Naive thymus-derived CD8-positive, alpha-beta T cell (primary cell): ENCODE measurements around the gene ADAM30. TPM values are rescaled to one million over a fixed set of nuclear protein-coding genes. Genes with fewer than 3 reads are reported as not detected.

Experiments used
- ATAC-seq, 2 donors: fragments of 150-1000 bp; cut with Tn5 transposase in 1 of 2; sonication (Bioruptor Pico), chemical (Tn5 transposase) in 1 of 2; 1 replicate in 1 of 2; 2 replicates in 1 of 2; pipeline ENCODE4 v1.10.0; 2021; ENCODE audit warnings: mild to moderate bottlenecking in 2 of 2, moderate library complexity in 2 of 2
- POLR2A ChIA-PET: fragments of 350-600 bp; sonication (Branson Sonifier 250); formaldehyde crosslinking; loops from one replicate; lab custom pipeline; 2021; ENCODE audit warnings: antibody characterized with exemption; lab: Charles Lee
- DNase-seq, 10 donors: peaks; one replicate each; pipeline versions ENCODE4 v3.0.0 to v3.0.0-alpha.2; 2020 to 2022
- H3K27ac Mint-ChIP-seq, 10 donors: one replicate each; pipeline ENCODE4 v1.8.0; 2020 to 2022; ENCODE audit warnings: mild to moderate bottlenecking in 10 of 10, mixed read lengths in 10 of 10, moderate library complexity in 4 of 10, inconsistent platforms in 1 of 10
- H3K27me3 Mint-ChIP-seq, 5 donors: one replicate each; pipeline ENCODE4 v1.8.0; 2021 to 2022; ENCODE audit warnings: mixed read lengths in 5 of 5
- H3K36me3 Mint-ChIP-seq, 3 donors: one replicate each; pipeline ENCODE4 v1.8.0; 2020 to 2022; ENCODE audit warnings: mixed read lengths in 3 of 3, mild to moderate bottlenecking in 2 of 3, inconsistent platforms in 1 of 3
- H3K4me1 Mint-ChIP-seq, 4 donors: one replicate each; pipeline ENCODE4 v1.8.0; 2021 to 2022; ENCODE audit warnings: mixed read lengths in 4 of 4
- H3K4me3 Mint-ChIP-seq, 10 donors: one replicate each; pipeline ENCODE4 v1.8.0; 2020 to 2022; ENCODE audit warnings: mild to moderate bottlenecking in 10 of 10, mixed read lengths in 10 of 10, moderate library complexity in 6 of 10, inconsistent platforms in 1 of 10
- H3K9me3 Mint-ChIP-seq, 9 donors: one replicate each; pipeline ENCODE4 v1.8.0; 2020 to 2022; ENCODE audit warnings: mixed read lengths in 9 of 9, mild to moderate bottlenecking in 3 of 9, inconsistent platforms in 1 of 9, moderate library complexity in 1 of 9
- polyA plus RNA-seq, 3 donors: library from polyadenylated mRNA; unstranded; fragments of 300-500 nt; fragmentation: Illumina TruSeq; gene quantifications; one replicate each; pipeline ENCODE4 v1.2.3, GENCODE V29; 2021
- total RNA-seq, 8 experiments: library from RNA in 2 of 8; stranded (reverse) in 2 of 8; gene quantifications; one replicate each; pipeline ENCODE4 v1.2.3 and lab custom pipeline; 2021 to 2026

Gene ADAM30
- not detected for total RNA-seq
- not detected for polyA plus RNA-seq
- total RNA-seq (lab: John Stamatoyannopoulos, UW), result 0 reads per million in 6 experiments

DNA sequence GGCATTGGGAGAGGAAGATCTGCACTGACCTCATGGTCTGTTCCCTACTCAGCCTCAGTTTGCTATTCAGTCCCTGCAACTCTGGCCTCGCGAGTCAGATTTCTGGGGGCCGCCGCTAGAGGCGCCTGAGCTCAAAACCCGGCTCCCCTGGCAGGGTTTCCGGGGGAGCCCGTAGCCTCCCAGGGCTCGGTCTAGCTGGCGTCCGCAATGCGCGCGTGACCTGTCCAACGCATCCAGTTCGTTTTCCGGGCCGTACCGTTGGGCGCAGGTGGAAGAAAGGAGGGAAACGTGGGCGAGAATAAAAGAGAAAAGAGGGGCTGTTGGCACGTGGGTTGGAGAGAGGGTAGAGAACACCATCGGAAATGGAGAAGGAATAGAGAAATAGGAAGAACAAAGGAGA, at the start of gene ADAM30:
TSS of gene ADAM30 (minus strand) at position 213 of the 400 bp plus-strand sequence. CDS start at position 34, 179 bp downstream.
- no peak for ATAC-seq
- Mint-ChIP-seq H3K27ac (peak within 1 kb of the TSS in 1 of 10 donors; percentile 72), H3K4me1 (peaks cover 0 to 9% (median 2%) of the 10 kb centered on the region in 4 donors), H3K4me3 (no peak within 1 kb of the TSS), H3K36me3 (no peaks in the 10 kb centered on the region), H3K27me3 (peaks cover 0 to 14% (median 4%) of the 10 kb centered on the region in 5 donors), H3K9me3 (peaks cover 0 to under 1% (median 0%) of the 10 kb centered on the region in 9 donors)
- POLR2A ChIA-PET, result no interaction called here
- DNase-seq, result no peak

DNA sequence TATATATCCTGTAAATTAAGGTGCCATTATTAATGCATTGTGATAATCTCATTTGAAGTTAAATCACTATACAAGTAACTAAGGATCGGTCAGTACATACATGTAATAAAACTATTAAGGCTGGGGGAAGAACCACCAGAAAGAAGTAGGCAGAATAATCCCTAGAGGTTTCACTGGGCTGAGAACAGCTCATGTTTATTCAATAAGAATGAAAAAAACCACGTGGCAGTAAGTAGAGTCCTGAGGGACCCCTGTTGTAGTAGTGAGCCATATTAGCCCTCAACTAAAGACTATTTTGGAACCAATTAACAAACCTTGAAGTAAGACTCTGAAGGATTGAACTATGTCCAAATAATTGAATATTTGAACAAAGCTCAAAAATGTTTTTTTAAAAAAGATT, 46.9 kb upstream of the ADAM30 start:
- no peak overlapping the region for H3K27ac Mint-ChIP-seq
- H3K4me1 Mint-ChIP-seq, result peaks cover 8 to 19% (median 16%) of the 10 kb centered on the region in 4 donors
- POLR2A ChIA-PET, result no interaction called here
- no peaks in the 10 kb centered on the region for H3K9me3 Mint-ChIP-seq
- H3K27me3 Mint-ChIP-seq, result no peaks in the 10 kb centered on the region
- no peak for ATAC-seq
- no peak for DNase-seq
- peaks cover 0 to 62% (median 31%) of the 10 kb centered on the region in 3 donors for H3K36me3 Mint-ChIP-seq
- no peak overlapping the region for H3K4me3 Mint-ChIP-seq

DNA sequence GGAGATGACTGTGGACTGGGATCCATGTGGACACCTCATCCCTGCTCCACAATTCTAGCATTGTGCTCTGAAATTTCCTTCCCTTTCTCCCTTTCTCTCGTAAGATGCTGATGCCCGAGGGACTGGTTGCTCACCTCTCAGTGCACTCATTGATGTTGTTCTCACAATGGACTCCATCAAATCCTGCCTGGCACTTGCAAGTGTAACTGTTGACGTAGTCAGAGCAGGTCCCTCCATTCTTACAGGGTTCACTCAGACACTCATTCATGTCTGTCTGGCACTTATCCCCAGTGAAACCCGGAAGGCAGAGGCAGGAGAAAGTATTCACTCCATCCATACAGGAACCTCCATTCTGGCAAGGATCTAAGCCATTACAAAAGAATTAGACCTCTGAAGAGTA, 45.1 kb upstream of the ADAM30 start:
- H3K27me3 Mint-ChIP-seq, result no peaks in the 10 kb centered on the region
- no peaks in the 10 kb centered on the region for H3K9me3 Mint-ChIP-seq
- peak overlapping the region in 2 of 10 donors; percentile 34 to 38 for H3K27ac Mint-ChIP-seq
- DNase-seq (no peak), ATAC-seq (no peak)
- no peak overlapping the region for H3K4me3 Mint-ChIP-seq
- peaks cover 10 to 67% (median 43%) of the 10 kb centered on the region in 3 donors for H3K36me3 Mint-ChIP-seq
- POLR2A ChIA-PET, result no interaction called here
- H3K4me1 Mint-ChIP-seq, result peaks cover 10 to 19% (median 17%) of the 10 kb centered on the region in 4 donors

DNA sequence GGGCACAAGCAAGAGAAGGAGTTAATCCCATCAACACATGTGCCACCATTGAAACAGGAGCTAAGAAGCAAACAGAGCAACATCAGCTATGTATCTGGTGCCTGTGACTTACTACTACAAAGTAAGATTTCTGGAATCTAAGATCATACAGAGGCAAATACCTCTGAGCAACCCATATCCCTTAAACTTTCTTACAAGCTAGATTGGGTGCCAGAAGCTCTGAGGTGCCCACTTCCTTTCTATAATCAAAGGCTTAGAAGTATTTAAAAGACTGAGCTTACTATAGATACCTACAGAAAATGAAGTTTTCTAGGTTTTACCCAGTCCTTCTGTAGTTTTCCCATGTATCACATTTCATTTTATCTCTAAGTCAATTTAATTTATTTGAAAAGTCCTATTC, 44.4 kb upstream of the ADAM30 start:
- no peaks in the 10 kb centered on the region for H3K27me3 Mint-ChIP-seq
- peak; percentile 42 to 87 for ATAC-seq
- H3K4me3 Mint-ChIP-seq, result no peak overlapping the region
- POLR2A ChIA-PET, result no interaction called here
- no peaks in the 10 kb centered on the region for H3K9me3 Mint-ChIP-seq
- peaks cover 14 to 74% (median 48%) of the 10 kb centered on the region in 3 donors for H3K36me3 Mint-ChIP-seq
- H3K4me1 Mint-ChIP-seq, result peaks cover 13 to 19% (median 17%) of the 10 kb centered on the region in 4 donors
- H3K27ac Mint-ChIP-seq, result peak overlapping the region in 5 of 10 donors; percentile 48 to 85 (median 61)
- DNase-seq, result peak in 2 of 10 donors; percentile 42

DNA sequence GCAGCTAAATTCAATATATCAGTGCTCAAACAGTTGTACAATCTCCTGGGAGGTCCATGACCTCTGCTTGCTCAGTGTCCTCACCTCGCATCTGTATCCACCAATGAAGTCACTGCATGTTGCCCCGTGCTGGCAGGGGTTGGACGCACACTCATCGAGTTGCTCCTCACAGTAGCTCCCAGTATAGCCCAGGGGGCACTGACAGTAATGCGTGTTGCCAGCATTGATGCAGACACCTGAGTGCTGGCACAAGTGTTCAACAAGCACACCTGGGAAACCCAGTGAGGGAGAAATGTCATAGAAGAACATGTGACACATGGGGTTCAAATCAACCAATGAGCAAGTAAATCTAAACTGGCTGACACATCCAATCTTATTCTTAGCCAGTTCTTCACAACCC, 40.9 kb upstream of the ADAM30 start:
- no peak for ATAC-seq
- POLR2A ChIA-PET, result no interaction called here
- no peak for DNase-seq
- H3K4me3 Mint-ChIP-seq, result no peak overlapping the region
- no peaks in the 10 kb centered on the region for H3K27me3 Mint-ChIP-seq
- H3K4me1 Mint-ChIP-seq, result peaks cover 11 to 19% (median 17%) of the 10 kb centered on the region in 4 donors
- peaks cover 0 to 24% (median 9%) of the 10 kb centered on the region in 9 donors for H3K9me3 Mint-ChIP-seq
- no peak overlapping the region for H3K27ac Mint-ChIP-seq
- H3K36me3 Mint-ChIP-seq, result peaks cover 40 to 90% (median 71%) of the 10 kb centered on the region in 3 donors

DNA sequence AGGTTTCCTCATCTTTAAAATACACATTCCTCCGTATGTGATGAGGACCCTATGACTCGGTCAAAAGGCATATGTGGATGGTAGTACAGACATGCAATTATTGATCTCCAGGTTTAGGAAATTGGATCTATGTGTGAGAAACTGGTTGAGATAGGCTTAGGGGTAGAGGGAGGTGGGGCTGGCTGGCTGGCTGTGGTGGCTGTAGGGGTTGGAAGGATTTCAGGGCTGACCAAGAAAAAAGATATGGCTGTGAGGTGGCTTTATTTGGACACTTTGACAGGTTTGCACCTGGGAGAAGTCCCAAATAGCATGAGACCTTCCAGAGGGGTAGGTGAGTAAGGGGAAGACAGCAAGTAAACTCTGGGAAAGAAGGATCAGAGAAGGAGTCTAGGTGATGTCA, 39.6 kb upstream of the ADAM30 start:
- Mint-ChIP-seq H3K27me3 (no peaks in the 10 kb centered on the region), H3K36me3 (peaks cover 40 to 87% (median 70%) of the 10 kb centered on the region in 3 donors), H3K9me3 (peaks cover 0 to 24% (median 9%) of the 10 kb centered on the region in 9 donors), H3K4me1 (peaks cover 7 to 10% (median 8%) of the 10 kb centered on the region in 4 donors), H3K27ac (peak overlapping the region in 1 of 10 donors; percentile 0), H3K4me3 (no peak overlapping the region)
- no peak for ATAC-seq
- POLR2A ChIA-PET, result no interaction called here
- DNase-seq, result no peak

DNA sequence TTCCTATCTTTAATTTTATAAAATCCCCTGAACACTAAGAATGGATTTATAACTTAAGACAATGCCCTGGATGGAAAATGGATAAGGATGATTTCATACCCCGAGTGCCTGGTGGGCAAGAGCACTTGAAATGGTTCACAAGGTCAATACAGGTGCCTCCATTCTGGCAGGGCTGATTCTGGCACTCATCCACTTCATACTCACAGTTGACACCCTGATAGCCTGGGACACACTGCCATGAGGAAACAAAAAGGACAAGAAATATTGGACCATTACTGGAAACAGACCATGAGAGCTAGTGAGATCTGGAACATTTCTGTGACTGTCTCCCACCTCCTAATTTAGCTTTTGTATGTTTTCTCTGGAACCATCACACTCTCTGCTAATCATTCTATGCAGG, 39.1 kb upstream of the ADAM30 start:
- ATAC-seq (no peak), DNase-seq (no peak)
- peaks cover 2 to 6% (median 4%) of the 10 kb centered on the region in 4 donors for H3K4me1 Mint-ChIP-seq
- H3K27me3 Mint-ChIP-seq, result no peaks in the 10 kb centered on the region
- H3K9me3 Mint-ChIP-seq, result peaks cover 0 to 24% (median 9%) of the 10 kb centered on the region in 9 donors
- POLR2A ChIA-PET, result no interaction called here
- H3K4me3 Mint-ChIP-seq, result no peak overlapping the region
- H3K27ac Mint-ChIP-seq, result no peak overlapping the region
- peaks cover 40 to 85% (median 67%) of the 10 kb centered on the region in 3 donors for H3K36me3 Mint-ChIP-seq

DNA sequence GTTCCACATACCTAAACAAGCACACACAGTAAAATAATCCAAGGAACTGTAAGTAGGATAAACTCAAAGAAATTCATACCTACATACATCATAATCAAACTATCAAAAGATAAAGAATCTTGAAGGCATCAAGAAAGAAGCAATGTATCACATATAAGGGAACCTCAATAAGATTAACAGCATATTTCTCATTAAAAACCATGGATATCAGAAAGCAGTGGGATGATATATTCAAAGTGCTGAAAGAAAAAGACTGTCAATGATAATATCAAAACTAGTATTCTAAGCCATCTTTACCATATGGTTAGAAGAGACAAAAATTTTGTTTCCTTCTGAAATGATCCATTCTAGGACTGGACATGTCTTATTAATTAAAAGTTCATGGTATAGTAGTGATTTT, 37.1 kb upstream of the ADAM30 start:
- peaks cover 0 to 24% (median 9%) of the 10 kb centered on the region in 9 donors for H3K9me3 Mint-ChIP-seq
- no peak overlapping the region for H3K27ac Mint-ChIP-seq
- H3K36me3 Mint-ChIP-seq, result peaks cover 40 to 87% (median 57%) of the 10 kb centered on the region in 3 donors
- no peak for DNase-seq
- ATAC-seq, result no peak
- H3K4me3 Mint-ChIP-seq, result no peak overlapping the region
- POLR2A ChIA-PET, result no interaction called here
- peaks cover 0 to 5% (median 2%) of the 10 kb centered on the region in 4 donors for H3K4me1 Mint-ChIP-seq
- no peaks in the 10 kb centered on the region for H3K27me3 Mint-ChIP-seq

DNA sequence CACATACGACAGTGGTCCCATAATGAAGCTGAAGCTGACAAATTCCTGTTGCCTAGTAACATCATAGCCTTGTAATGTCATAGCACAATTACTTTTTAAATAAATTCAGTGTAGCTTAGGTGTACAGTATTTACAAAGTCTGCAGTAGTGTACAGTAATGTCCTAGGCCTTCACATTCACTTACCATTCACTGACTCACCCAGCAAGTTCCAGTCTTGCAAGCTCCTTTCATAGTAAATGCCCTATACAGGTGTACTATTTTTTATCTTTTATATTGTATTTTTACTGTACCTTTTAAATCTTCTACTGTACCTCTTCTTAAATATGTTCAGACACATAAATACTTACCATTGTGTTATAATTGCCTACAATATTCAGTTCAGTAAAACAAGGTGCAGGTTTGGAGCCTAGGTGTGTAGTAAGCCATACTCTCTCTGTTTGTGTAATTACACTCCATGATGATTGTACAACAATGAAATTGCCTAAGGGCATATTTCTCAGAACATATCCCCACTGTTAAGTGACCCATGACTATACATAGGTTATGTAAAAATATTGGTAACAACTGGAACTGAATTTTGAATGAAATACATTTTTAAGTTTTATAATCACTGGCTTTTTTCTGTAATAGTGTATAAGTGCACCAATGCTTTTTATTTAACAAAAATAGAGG, 33.5 kb upstream of the ADAM30 start:
- Mint-ChIP-seq H3K27ac (no peak overlapping the region), H3K36me3 (peaks cover 20 to 87% (median 40%) of the 10 kb centered on the region in 3 donors), H3K9me3 (peaks cover 0 to 21% (median 7%) of the 10 kb centered on the region in 9 donors), H3K4me3 (no peak overlapping the region), H3K4me1 (peaks cover 0 to 2% (median 0%) of the 10 kb centered on the region in 4 donors), H3K27me3 (no peaks in the 10 kb centered on the region)
- DNase-seq (no peak), ATAC-seq (no peak)
- POLR2A ChIA-PET, result no interaction called here

DNA sequence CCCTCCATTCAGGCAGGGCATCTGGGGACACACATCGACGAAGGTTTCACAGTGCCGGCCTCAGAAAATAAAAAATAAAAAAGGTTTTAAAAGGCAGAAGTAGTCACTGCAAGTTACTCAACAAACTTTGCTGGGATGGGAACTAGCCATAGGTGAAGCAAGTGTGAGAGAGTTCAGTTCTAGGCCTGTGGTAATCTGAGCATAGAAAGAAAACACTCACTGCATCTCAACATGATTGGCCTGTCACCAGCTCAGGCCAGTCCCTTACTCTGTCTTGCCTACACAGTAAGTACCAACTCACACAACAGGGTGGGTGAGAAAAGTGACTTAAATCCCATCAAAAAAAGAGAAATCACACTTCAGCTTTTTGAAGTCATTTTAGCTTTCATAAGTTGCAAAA, 30.2 kb upstream of the ADAM30 start:
- H3K36me3 Mint-ChIP-seq, result peaks cover 19 to 89% (median 29%) of the 10 kb centered on the region in 3 donors

DNA sequence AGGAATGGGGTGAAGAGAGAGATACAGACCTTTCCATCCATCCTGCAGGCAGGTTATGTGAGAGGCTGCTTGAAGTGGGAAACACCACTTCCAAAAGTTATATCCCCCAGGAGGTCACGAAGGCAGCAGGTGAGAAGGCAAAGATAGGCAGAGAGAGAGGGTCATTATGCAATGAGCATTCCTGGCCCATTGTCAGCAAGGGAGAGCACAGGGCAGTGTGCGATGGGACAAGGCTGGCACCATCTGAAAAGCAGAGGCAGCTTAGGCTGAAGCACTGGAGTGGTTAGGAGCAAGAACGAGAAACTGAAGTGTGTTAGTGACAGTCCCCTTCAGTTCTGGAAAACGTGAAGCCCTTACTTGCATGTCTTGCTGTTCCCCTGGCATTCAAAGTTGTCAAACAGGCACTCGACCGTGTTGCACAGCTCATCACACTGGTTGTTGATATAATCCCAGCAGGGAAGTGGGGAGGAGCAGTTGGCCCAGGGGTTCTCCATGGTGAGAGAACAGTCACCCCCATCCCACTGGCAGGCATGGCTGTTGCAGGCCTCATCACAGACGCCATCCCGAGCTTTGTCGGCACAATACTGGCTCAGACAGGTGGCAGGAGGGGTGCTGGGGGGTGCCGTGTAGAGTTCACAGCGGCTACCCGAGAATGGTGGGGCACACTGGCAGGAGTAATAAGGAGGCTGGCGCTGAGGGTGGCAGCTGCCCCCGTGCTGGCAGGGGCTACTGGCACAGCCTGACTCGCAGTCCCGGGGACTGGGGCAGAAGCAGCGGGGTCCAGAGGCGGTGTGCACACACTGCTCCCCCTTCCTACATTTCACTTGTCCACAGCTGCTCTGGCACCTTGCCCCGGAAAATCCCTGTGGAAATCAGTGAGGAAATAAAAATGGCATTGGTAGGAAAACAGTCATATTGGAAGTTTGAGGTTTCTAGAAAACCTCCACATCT, 28.9 kb upstream of the ADAM30 start:
- POLR2A ChIA-PET, result no interaction called here
- Mint-ChIP-seq H3K4me1 (peaks cover 0 to 3% (median 0%) of the 10 kb centered on the region in 4 donors), H3K27me3 (no peaks in the 10 kb centered on the region), H3K27ac (no peak overlapping the region), H3K9me3 (no peaks in the 10 kb centered on the region), H3K4me3 (no peak overlapping the region), H3K36me3 (peaks cover 23 to 91% (median 34%) of the 10 kb centered on the region in 3 donors)
- DNase-seq (no peak), ATAC-seq (no peak)

More for the DNA sequence above, 30.2 kb upstream of the ADAM30 start:
- DNase-seq (no peak), ATAC-seq (no peak)
- Mint-ChIP-seq H3K9me3 (no peaks in the 10 kb centered on the region), H3K27me3 (no peaks in the 10 kb centered on the region), H3K4me3 (no peak overlapping the region), H3K27ac (peak overlapping the region in 1 of 10 donors; percentile 65), H3K4me1 (peaks cover 0 to 3% (median 0%) of the 10 kb centered on the region in 4 donors)
- POLR2A ChIA-PET, result no interaction called here

DNA sequence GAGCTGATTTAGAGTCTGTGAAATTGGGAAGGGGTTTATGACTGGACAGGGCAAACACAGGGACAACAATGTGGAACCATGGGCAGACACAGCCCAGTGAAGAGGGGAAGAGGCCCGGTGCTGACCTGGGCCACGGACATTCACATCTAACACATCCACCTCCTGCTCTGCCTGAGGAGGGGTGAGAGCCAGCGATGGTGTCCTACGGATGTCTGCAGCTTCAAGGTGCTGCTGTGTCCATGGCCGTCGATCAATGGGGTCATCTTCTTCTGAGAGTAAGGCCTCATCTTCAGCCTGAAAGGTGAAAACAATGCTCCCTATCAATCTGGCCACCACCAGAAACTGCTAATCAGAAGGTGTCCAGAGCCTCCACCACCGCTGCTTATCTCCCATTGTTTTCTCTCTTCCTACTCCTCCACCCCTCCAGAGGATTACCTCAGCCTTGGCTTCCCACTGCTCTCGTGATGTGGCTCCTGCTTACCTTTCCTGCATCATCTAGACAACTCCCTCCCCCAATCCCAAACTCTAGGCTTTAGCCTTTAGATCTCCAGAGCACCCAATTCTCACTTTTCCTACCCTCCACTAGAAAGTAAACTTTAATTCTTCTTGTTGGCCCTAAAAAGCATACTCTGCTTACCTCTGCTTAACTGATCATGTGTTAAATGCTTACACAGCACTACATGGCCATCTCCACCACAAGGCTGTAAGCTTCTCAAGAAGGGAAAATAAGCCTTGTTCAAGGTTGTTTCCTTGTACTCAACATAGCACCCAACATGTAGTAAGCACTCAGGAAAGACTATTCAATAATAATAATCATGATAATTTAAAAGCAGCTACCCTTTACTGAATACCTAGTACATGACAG, 24.0 kb upstream of the ADAM30 start:
- H3K36me3 Mint-ChIP-seq, result peaks cover 25 to 95% (median 46%) of the 10 kb centered on the region in 3 donors
- H3K27ac Mint-ChIP-seq, result peak overlapping the region in 4 of 10 donors; percentile 4 to 73 (median 14)
- H3K4me1 Mint-ChIP-seq, result peaks cover 0 to 3% (median 0%) of the 10 kb centered on the region in 4 donors
- H3K9me3 Mint-ChIP-seq, result no peaks in the 10 kb centered on the region
- no peak overlapping the region for H3K4me3 Mint-ChIP-seq
- ATAC-seq, result no peak
- POLR2A ChIA-PET, result no interaction called here
- DNase-seq, result no peak
- no peaks in the 10 kb centered on the region for H3K27me3 Mint-ChIP-seq
